Measurements from ENCODE around the gene YBX1.
"Not testable (repeated sequence)": the region's sequence is repeated elsewhere in the genome, so short reads cannot be mapped to it uniquely, and the experiment has no call there.

Gene YBX1

DNA sequence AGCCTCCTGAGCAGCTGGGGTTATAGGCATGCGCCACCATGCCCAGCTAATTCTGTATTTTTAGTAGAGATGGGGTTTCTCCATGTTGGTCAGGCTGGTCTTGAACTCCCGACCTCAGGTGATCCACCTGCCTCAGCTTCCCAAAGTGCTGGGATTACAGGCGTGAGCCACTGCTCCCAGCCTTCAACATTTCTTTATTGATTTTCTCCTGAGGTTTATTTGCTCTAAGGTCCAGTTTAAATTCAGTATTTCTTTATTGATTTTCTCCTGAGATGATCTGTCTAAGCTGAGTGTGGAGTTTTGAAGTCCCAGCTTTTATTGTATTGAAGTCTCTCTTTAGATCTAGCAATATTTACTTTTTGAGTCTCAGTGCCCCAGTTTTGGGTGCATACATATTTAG lies 30.6 kb downstream of the YBX1 start:
- not testable (repeated sequence) for H3K4me2 ChIP-seq (ENCODE audit: low read length, poor library complexity, severe bottlenecking); H3K18ac ChIP-seq (ENCODE audit: low read depth in 1 of 2, low read length in 2 of 2); H3K4me1 ChIP-seq (ENCODE audit: control insufficient read depth, insufficient read depth, low read depth, low read length); H2BK120ac ChIP-seq (ENCODE audit: low read depth, low read length); H3K23ac ChIP-seq (ENCODE audit: low read length in 2 of 2); H3K9ac ChIP-seq (ENCODE audit: low read length); H3K4me3 ChIP-seq (ENCODE audit: insufficient read depth in 1 of 2, low read depth in 1 of 2, low read length in 2 of 2); H2AFZ ChIP-seq (ENCODE audit: low read depth, low read length); H4K91ac ChIP-seq (ENCODE audit: low read length); H3K27me3 ChIP-seq (ENCODE audit: control insufficient read depth in 1 of 2, insufficient read depth in 1 of 2, low read length in 2 of 2); H3K14ac ChIP-seq (ENCODE audit: low read length in 2 of 2); H3K27ac ChIP-seq (ENCODE audit: low read length, poor library complexity, severe bottlenecking); H2BK12ac ChIP-seq (ENCODE audit: low read length in 2 of 2); H2BK5ac ChIP-seq (ENCODE audit: low read depth, low read length, poor library complexity, severe bottlenecking); H3K4ac ChIP-seq (ENCODE audit: low read depth in 1 of 2, low read length in 2 of 2); H2BK15ac ChIP-seq (ENCODE audit: low read depth, poor library complexity, severe bottlenecking); DNase-seq; H2AK5ac ChIP-seq (ENCODE audit: low read length, severe bottlenecking); H4K8ac ChIP-seq (ENCODE audit: low read length)
- H3K36me3 ChIP-seq (ENCODE audit: control insufficient read depth in 1 of 2, insufficient read depth in 2 of 2, low read depth in 1 of 2, low read length in 2 of 2) = peaks cover 15 to 52% of the 10 kb centered on the region in 2 experiments
- peaks cover 15% of the 10 kb centered on the region for H3K9me3 ChIP-seq (ENCODE audit: control insufficient read depth, low read length)
- peaks cover 24% of the 10 kb centered on the region for H3K79me1 ChIP-seq (replicated peaks; ENCODE audit: low read length, poor library complexity, severe bottlenecking)
- WGBS = 100% methylated on average over 1 of the region's 3 CpGs

DNA sequence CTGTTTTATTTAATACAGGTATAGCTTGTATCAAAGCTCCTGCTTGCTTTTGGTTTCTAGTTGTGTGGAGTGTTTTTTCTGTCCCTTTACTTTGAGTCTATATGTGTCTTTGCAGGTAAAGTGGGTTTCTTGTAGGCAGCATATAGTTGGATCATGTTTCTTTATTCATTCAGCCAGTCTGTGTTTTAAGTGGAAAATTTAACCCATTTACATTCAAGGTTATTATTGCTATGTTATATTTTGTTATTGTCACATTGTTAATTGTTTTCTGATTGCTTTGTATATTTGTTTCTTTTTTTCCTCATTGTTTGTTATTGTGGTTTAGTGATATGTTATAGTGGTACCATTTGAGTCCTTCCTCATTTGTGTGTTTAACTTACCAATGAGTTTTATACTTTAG lies 31.1 kb downstream of the YBX1 start:
- H3K79me1 ChIP-seq (replicated peaks; ENCODE audit: low read length, poor library complexity, severe bottlenecking) = peaks cover 27% of the 10 kb centered on the region
- no peak overlapping the region for H2AFZ ChIP-seq (ENCODE audit: low read depth, low read length)
- H3K14ac ChIP-seq (ENCODE audit: low read length in 2 of 2) = no peak overlapping the region
- H3K36me3 ChIP-seq (ENCODE audit: control insufficient read depth in 1 of 2, insufficient read depth in 2 of 2, low read depth in 1 of 2, low read length in 2 of 2) = peaks cover 20 to 52% of the 10 kb centered on the region in 2 experiments
- H2BK120ac ChIP-seq (ENCODE audit: low read depth, low read length) = no peak overlapping the region
- no peak overlapping the region for H3K27ac ChIP-seq (ENCODE audit: low read length, poor library complexity, severe bottlenecking)
- no peaks in the 10 kb centered on the region for H3K4me1 ChIP-seq (ENCODE audit: control insufficient read depth, insufficient read depth, low read depth, low read length)
- H3K4ac ChIP-seq (ENCODE audit: low read depth in 1 of 2, low read length in 2 of 2) = no peak overlapping the region
- H2BK12ac ChIP-seq (ENCODE audit: low read length in 2 of 2) = no peak overlapping the region
- no peak overlapping the region for H3K18ac ChIP-seq (ENCODE audit: low read depth in 1 of 2, low read length in 2 of 2)
- no peak overlapping the region for H3K9ac ChIP-seq (ENCODE audit: low read length)
- H3K4me2 ChIP-seq (ENCODE audit: low read length, poor library complexity, severe bottlenecking) = no peak overlapping the region
- H3K27me3 ChIP-seq (ENCODE audit: control insufficient read depth in 1 of 2, insufficient read depth in 1 of 2, low read length in 2 of 2) = no peaks in the 10 kb centered on the region
- no peak overlapping the region for H4K8ac ChIP-seq (ENCODE audit: low read length)
- no peak overlapping the region for H3K4me3 ChIP-seq (ENCODE audit: insufficient read depth in 1 of 2, low read depth in 1 of 2, low read length in 2 of 2)
- H3K9me3 ChIP-seq (ENCODE audit: control insufficient read depth, low read length) = peaks cover 15% of the 10 kb centered on the region
- H3K23ac ChIP-seq (ENCODE audit: low read length in 2 of 2) = no peak overlapping the region
- H4K91ac ChIP-seq (ENCODE audit: low read length) = no peak overlapping the region
- H2BK5ac ChIP-seq (ENCODE audit: low read depth, low read length, poor library complexity, severe bottlenecking) = no peak overlapping the region
- H2BK15ac ChIP-seq (ENCODE audit: low read depth, poor library complexity, severe bottlenecking) = no peak overlapping the region
- no peak overlapping the region for H2AK5ac ChIP-seq (ENCODE audit: low read length, severe bottlenecking)
- no peak for DNase-seq

DNA sequence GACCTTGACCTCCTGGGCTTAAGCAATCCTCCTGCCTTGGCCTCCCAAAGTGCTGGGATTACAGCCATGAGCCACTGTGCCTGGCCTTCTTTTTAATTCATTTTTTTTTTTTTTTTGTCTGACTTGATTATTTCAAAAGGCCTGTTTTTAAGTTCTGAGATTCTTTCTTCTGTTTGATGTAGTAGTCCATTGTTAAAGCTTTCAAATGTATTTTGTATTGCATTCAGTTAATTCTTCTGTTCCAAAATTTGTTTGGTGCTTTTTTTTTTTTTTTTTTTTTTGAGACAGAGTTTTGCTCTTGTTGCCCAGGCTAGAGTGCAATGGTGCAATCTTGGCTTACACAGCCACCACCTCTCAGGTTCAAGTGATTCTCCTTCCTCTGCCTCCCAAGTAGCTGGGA lies 32.2 kb downstream of the YBX1 start:
- peaks cover 27% of the 10 kb centered on the region for H3K79me1 ChIP-seq (replicated peaks; ENCODE audit: low read length, poor library complexity, severe bottlenecking)
- H3K36me3 ChIP-seq (ENCODE audit: control insufficient read depth in 1 of 2, insufficient read depth in 2 of 2, low read depth in 1 of 2, low read length in 2 of 2) = peaks cover 18 to 47% of the 10 kb centered on the region in 2 experiments
- not testable (repeated sequence) for H3K4ac ChIP-seq (ENCODE audit: low read depth in 1 of 2, low read length in 2 of 2); H3K4me2 ChIP-seq (ENCODE audit: low read length, poor library complexity, severe bottlenecking); H3K9ac ChIP-seq (ENCODE audit: low read length); H2AFZ ChIP-seq (ENCODE audit: low read depth, low read length); H3K18ac ChIP-seq (ENCODE audit: low read depth in 1 of 2, low read length in 2 of 2); H2BK15ac ChIP-seq (ENCODE audit: low read depth, poor library complexity, severe bottlenecking); H2BK5ac ChIP-seq (ENCODE audit: low read depth, low read length, poor library complexity, severe bottlenecking); H4K91ac ChIP-seq (ENCODE audit: low read length); H2BK120ac ChIP-seq (ENCODE audit: low read depth, low read length); H2BK12ac ChIP-seq (ENCODE audit: low read length in 2 of 2); H2AK5ac ChIP-seq (ENCODE audit: low read length, severe bottlenecking); H3K14ac ChIP-seq (ENCODE audit: low read length in 2 of 2); DNase-seq; H3K4me1 ChIP-seq (ENCODE audit: control insufficient read depth, insufficient read depth, low read depth, low read length); H3K27ac ChIP-seq (ENCODE audit: low read length, poor library complexity, severe bottlenecking); H3K4me3 ChIP-seq (ENCODE audit: insufficient read depth in 1 of 2, low read depth in 1 of 2, low read length in 2 of 2); H3K27me3 ChIP-seq (ENCODE audit: control insufficient read depth in 1 of 2, insufficient read depth in 1 of 2, low read length in 2 of 2); H3K23ac ChIP-seq (ENCODE audit: low read length in 2 of 2); H4K8ac ChIP-seq (ENCODE audit: low read length)
- peaks cover 15% of the 10 kb centered on the region for H3K9me3 ChIP-seq (ENCODE audit: control insufficient read depth, low read length)

DNA sequence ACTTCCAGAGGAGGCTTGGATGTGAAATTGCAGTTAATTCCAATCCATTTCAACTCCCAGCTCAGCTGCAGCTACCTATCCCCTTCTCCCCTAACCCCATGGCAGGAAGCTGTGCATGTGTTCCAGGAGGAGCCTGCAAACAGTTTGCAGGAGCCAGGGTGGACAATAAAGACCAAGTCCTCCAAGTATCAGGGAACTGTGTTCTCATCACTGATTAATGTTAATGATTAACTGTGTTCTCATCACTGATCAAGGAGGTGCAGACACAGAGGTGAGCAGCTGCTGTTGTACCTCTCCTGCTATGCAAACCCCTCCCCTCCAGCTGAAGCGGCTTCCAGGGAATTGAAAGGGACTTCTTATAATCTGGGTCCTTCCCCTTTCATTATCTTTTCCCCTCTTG lies 38.6 kb downstream of the YBX1 start:
- no peak overlapping the region for H3K23ac ChIP-seq (ENCODE audit: low read length in 2 of 2)
- DNase-seq = no peak
- H3K27ac ChIP-seq (ENCODE audit: low read length, poor library complexity, severe bottlenecking) = peak overlapping the region; percentile 12
- no peak overlapping the region for H3K9ac ChIP-seq (ENCODE audit: low read length)
- no peak overlapping the region for H3K4me2 ChIP-seq (ENCODE audit: low read length, poor library complexity, severe bottlenecking)
- H4K91ac ChIP-seq (ENCODE audit: low read length) = no peak overlapping the region
- H3K4ac ChIP-seq (ENCODE audit: low read depth in 1 of 2, low read length in 2 of 2) = no peak overlapping the region
- no peak overlapping the region for H2BK15ac ChIP-seq (ENCODE audit: low read depth, poor library complexity, severe bottlenecking)
- no peak overlapping the region for H3K4me3 ChIP-seq (ENCODE audit: insufficient read depth in 1 of 2, low read depth in 1 of 2, low read length in 2 of 2)
- H3K36me3 ChIP-seq (ENCODE audit: control insufficient read depth in 1 of 2, insufficient read depth in 2 of 2, low read depth in 1 of 2, low read length in 2 of 2) = peaks cover 9 to 10% of the 10 kb centered on the region in 2 experiments
- H2BK12ac ChIP-seq (ENCODE audit: low read length in 2 of 2) = no peak overlapping the region
- H3K14ac ChIP-seq (ENCODE audit: low read length in 2 of 2) = no peak overlapping the region
- peaks cover 6% of the 10 kb centered on the region for H3K4me1 ChIP-seq (ENCODE audit: control insufficient read depth, insufficient read depth, low read depth, low read length)
- WGBS = 79% methylated on average over 1 of the region's 1 CpG
- H4K8ac ChIP-seq (ENCODE audit: low read length) = no peak overlapping the region
- no peak overlapping the region for H2BK5ac ChIP-seq (ENCODE audit: low read depth, low read length, poor library complexity, severe bottlenecking)
- H3K27me3 ChIP-seq (ENCODE audit: control insufficient read depth in 1 of 2, insufficient read depth in 1 of 2, low read length in 2 of 2) = no peaks in the 10 kb centered on the region
- no peak overlapping the region for H2AFZ ChIP-seq (ENCODE audit: low read depth, low read length)
- peaks cover 16% of the 10 kb centered on the region for H3K79me1 ChIP-seq (replicated peaks; ENCODE audit: low read length, poor library complexity, severe bottlenecking)
- H2AK5ac ChIP-seq (ENCODE audit: low read length, severe bottlenecking) = no peak overlapping the region
- H3K18ac ChIP-seq (ENCODE audit: low read depth in 1 of 2, low read length in 2 of 2) = no peak overlapping the region
- no peak overlapping the region for H2BK120ac ChIP-seq (ENCODE audit: low read depth, low read length)
- no peaks in the 10 kb centered on the region for H3K9me3 ChIP-seq (ENCODE audit: control insufficient read depth, low read length)
